K562 (cell line): ENCODE results near the gene OR2V2.

Experiments
- KAT2B ChIP-seq: IDR thresholded peaks from one replicate; pipeline ENCODE4 v1.6.1; 2012; ENCODE audit warnings: low read depth, mild to moderate bottlenecking, control low read depth, inconsistent platforms, low read length, moderate library complexity
- NFRKB ChIP-seq: fragments of 450-650 bp; IDR thresholded peaks from 2 replicates; pipeline ENCODE4 v1.6.1; 2016; ENCODE audit warnings: low read depth
- POLR2A ChIP-seq: fragments of 450-650 bp; conservative IDR thresholded peaks from 2 replicates; pipeline ENCODE4 v1.6.1; 2016
- YY1 ChIP-seq, 3 experiments: IDR thresholded peaks; 2 replicates each; pipeline ENCODE4 v1.6.1; 2011; ENCODE audit warnings: low read length in 2 of 3, mild to moderate bottlenecking in 2 of 3, moderate library complexity in 2 of 3, borderline replicate concordance in 1 of 3, control low read depth in 1 of 3, low read depth in 1 of 3; ENCODE audit not compliant: insufficient read depth in 3 of 3, insufficient replicate concordance in 2 of 3, control insufficient read depth in 1 of 3, insufficient read length in 1 of 3; ENCODE audit errors: extremely low read depth in 1 of 3
- ZNF445 ChIP-seq: fragments of 250-450 bp; sonication (Bioruptor Pico); IDR thresholded peaks from 2 replicates; pipeline ENCODE4 v1.4.0; 2020; ENCODE audit warnings: low read depth, mild to moderate bottlenecking, moderate library complexity
- ZNF589 ChIP-seq: fragments of 200-800 bp; sonication (Bioruptor generic); IDR thresholded peaks from 2 replicates; pipeline ENCODE4 v1.6.1; 2016; ENCODE audit warnings: low read depth, missing genetic modification characterization, missing compliant biosample characterization

DNA sequence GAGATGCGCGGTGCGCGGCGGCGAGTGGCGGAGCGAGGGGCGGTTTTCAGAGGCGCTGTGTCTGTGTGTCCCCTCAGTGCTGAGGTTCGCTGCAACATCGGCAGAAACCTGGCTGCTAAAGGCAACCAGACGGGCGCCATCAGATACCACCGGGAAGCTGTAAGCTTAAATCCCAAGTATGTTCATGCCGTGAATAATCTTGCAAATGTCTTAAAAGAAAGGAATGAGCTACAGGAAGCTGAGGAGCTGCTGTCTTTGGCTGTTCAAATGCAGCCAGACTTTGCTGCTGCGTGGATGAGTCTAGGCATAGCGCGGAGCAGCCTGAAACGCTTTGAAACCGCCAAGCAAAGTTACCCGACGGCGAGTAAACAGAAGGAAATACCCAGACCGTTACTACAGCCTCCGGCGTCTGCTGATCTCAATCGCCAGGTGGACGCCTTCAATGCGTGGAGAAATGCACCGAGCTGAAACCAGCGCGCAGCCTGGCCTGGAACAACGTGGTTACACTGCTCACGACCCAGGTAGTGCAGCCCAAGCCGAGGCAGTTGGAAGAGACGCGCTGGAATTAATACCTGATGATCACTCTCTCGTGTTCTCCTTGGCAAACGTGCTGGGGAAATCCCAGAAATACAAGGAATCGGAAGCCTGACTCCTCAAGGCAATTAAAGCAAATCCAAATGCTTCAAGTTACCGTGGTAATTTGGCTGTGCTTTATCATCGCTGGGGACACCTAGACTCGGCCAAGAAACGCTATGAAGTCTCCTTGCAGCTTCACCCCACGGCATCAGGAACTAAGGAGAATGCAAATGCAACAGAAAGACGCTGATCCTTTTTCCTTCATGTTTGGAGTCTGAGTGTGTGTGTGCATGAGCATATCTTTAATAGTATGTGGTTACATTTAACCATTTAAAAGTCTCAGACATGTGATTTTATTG lies 32.3 kb upstream of the OR2V2 start:
- no peak for TF ChIP-seq ZNF589 (CRISPR knock-in tag)
- no peak for TF ChIP-seq YY1 (IDR thresholded peaks at IDR 0.05; ENCODE audit: borderline replicate concordance in 1 of 3, control insufficient read depth in 1 of 3, extremely low read depth in 1 of 3, insufficient read depth in 3 of 3, insufficient read length in 1 of 3, insufficient replicate concordance in 2 of 3, low read depth in 1 of 3, low read length in 2 of 3)
- no peak for TF ChIP-seq ZNF445 (CRISPR knock-in tag)
- TF ChIP-seq POLR2A, result no peak
- TF ChIP-seq NFRKB, result no peak
- TF ChIP-seq KAT2B, result no peak
